COLO829 (cell line): ENCODE measurements around the gene CASS4.
"Not testable (repeated sequence)": the region's sequence is repeated elsewhere in the genome, so short reads cannot be mapped to it uniquely, and the experiment has no call there.

Source experiments
- DNase-seq: peaks from one replicate; pipeline ENCODE4 v3.0.0; 2012; ENCODE audit warnings: low spot score

Gene CASS4

DNA sequence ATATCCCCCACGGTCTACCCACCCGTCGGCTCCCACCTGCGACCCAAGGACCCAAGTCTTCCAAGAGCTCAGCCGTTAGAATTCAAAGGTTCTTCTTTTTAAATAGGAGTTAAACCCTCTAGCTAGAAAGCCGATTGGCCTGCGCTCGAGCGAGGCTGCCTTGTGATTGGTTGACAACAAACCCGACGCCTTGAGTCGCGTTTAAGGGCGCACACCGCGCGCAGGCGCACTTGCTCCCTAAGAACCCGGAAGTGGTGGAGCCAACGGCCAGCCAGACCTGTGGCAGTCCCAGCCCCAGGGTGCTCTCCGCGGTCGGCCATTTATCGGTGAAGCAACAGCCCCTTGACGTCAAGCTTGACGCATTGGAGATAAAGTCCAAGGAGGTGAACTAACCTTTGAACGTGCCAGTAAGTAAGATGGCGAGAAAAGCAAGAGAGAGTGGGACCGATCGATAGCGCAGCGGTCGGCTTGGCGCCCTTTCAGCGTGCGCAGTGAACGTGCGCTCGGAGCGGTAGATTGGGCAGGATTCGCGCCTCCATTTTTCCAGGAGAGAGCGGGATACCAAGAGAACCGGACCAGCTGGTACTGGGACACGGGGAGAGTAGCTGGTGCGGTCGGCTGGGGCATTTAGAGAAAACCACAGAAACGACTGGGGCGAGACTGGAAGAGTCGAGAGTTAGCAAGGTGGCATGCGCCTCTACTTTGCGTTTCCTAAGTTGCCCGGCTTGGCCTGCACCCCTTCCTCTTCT is 19.8 kb upstream of the CASS4 start, which contains the start of the genes AURKA and CSTF1:
TSS of gene AURKA (minus strand) at position 84 of the 749 bp plus-strand sequence. CDS start 4,018 bp downstream, outside the sequence.
TSS of gene CSTF1 (plus strand) at position 514 of the 749 bp plus-strand sequence. CDS start 2,908 bp downstream, outside the sequence.
- DNase-seq = peak; percentile 100

GRCh38 chr20:56392881-56393482 is 19.1 kb upstream of the CASS4 start:
- no peak for DNase-seq

GRCh38 chr20:56393653-56394052 is 18.4 kb upstream of the CASS4 start:
- no peak for DNase-seq

GRCh38 chr20:56395166-56395565 is 16.9 kb upstream of the CASS4 start:
- no peak for DNase-seq

GRCh38 chr20:56400001-56400640 is 11.9 kb upstream of the CASS4 start:
- DNase-seq = peak; percentile 50

DNA sequence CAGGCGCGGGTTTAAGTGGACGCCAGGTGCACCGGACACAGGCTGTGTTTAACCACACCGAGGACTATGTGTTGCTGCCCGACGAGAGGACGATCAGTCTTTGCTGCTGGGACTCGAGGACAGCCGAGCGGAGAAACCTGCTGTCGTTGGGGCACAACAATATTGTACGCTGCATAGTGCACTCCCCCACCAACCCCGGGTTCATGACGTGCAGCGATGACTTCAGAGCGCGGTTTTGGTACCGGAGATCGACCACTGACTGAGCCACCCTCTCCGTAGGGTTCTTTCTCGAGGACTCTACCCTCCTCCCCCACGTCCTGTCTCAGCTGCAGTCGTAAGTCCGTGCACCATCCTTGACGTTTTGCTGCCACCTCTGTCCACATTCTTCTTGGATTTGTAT is 8.6 kb upstream of the CASS4 start:
- DNase-seq = no peak

DNA sequence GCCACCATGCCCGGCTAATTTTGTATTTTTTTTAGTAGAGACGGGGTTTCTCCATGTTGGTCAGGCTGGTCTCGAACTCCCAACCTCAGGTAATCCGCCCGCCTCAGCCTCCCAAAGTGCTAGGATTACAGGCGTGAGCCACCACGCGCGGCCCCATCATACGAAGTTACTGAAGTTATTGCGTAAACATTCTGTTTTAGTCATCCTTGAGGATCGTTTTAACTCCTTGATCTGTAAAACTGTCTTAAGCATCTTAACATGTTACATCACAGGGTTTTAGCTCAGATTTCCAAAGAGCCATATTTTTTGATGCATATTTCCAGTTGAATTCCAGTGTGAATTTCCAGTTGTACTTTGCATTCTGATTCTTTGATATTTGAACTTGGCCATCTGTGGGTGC is 6.7 kb upstream of the CASS4 start:
- DNase-seq = not testable (repeated sequence)

GRCh38 chr20:56406910-56407309 is 5.2 kb upstream of the CASS4 start:
- no peak for DNase-seq

GRCh38 chr20:56409521-56409920 is 2.5 kb upstream of the CASS4 start:
- DNase-seq = no peak

GRCh38 chr20:56409956-56410355 is 2.1 kb upstream of the CASS4 start:
- no peak for DNase-seq

DNA sequence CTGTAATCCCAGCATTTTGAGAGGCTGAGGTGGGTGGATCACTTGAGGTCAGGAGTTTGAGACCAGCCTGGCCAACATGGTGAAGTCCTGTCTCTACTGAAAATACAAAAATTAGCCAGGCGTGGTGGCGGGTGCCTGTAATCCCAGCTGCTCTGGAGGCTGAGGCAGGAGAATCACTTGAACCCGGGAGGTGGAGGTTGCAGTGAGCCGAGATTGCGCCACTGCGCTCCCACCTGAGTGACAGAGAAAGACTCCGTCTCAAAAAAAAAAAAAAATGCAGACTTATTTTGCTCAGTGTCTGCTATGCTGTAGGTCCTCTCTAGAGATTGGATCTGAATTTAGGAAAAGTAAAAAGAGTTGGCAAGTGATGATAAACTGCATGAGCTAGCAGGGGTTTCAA is 773 bp upstream of the CASS4 start:
- not testable (repeated sequence) for DNase-seq

DNA sequence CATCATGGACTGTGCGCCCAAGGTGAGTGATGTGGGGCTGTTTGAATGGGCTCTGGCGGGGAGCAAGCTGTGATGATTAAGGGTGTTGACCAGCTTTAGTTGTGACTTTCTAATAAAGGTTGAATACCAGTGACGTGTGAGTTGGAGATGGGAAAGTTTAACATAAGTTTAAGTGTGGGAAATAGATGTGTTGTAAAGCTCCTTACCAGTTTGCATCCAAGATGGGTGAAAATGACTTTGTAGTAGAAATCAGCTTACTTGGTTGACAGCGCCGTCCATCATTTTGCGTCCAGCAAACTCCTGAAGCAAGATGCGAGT is 372 bp downstream of the CASS4 start:
- no peak for DNase-seq

DNA sequence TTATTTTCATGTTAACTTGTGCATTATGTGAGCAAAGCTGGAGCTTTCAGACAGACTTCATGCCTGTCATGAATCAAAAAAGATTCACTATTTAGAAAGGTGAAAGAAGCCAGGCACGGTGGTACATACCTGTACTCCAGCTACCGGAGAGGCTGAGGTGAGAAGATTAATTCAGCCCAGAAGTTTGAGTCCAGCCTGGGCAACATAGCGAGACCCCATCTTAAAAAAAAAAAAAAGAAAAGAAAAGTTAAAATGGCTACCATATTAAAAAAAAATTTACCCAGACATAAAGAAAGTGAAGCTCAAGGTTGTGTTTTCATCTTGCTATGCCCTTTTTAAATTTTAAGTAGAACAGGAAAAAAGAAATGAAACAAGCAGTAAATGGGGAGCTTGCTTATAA is 889 bp downstream of the CASS4 start:
- DNase-seq = no peak

GRCh38 chr20:56414842-56415765 is 3.0 kb downstream of the CASS4 start:
- DNase-seq = no peak

DNA sequence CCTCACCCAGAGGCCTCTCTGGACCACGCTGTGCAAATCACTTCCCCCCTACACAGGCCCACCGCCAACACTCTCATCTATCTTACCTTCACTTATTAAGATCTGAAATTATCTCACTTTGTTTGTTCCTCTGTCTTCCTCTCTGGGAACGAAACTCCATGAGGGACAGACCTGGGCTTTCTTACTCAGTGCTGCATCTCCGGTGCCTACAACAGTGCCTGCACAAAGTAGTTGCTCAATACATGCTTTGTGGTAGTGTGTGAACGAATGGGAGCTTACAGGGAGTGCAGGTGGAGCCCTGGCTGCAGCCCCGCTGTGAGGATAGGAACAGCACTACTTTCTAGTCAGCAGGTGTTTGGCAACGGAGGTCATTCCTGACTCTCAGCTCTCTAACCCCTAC is 5.3 kb downstream of the CASS4 start:
- no peak for DNase-seq

- no peak for DNase-seq
Observed at GRCh38 chr20:56417911-56418310, 5.9 kb downstream of the CASS4 start.

DNA sequence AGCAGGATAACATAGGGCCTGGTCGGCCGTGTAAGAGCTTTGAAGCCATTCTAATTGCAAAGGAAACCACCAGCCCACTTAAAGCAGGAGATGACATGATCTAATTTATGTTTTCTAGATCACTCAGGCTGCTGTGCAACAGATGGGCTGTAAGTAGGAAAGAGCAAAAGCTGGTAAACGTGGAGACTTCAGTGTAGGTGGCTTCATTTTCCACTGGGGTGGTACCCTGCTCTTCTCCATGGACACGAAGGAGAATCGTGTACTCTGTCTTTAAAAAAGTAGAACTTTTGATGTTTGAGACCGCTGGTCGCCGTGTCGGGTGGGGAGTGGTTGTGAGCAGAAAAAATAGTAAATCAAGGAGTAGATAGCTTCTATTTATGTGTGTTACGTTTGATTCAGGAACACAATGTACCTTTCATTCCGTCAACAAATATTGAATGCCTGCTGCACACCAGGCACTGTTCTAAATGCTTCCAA is 6.4 kb downstream of the CASS4 start:
- DNase-seq = no peak

GRCh38 chr20:56420028-56420427 is 8.0 kb downstream of the CASS4 start:
- no peak for DNase-seq

DNA sequence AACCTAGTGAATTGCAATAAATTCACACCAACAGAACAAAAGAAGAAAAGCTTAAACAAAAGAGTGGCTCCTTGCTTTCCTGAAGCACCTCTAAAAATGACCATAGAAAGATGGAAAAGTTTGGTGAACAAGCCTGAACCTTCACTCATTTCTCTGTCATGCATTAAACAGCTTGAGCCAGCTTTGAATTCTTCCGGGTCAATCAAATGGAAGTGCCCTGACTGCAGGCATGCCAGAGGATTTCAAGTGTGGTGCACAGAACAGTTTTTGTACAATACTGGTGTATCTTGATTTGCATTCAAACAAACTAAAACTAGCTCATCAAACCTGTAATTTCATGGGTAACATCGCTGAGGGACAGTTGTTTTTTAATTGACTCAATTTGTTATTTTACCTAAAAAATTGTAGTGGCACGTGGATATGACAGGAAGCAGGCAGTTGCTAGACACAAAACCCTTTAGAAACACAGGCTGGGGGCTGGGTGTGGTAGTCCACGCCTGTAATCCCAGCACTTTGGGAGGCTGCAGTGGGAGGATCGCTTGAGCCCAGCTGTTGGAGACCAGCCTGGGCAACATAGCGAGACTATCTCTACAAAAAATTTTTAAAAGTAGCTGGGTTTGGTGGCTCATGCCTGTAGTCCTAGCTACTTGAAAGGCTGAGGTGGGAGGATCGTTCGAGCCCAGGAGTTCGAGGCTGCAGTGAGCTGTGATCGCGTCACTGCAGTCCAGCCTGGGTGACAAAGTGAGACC is 9.1 kb downstream of the CASS4 start:
- DNase-seq = no peak

GRCh38 chr20:56422076-56422823 is 10.2 kb downstream of the CASS4 start:
- peak; percentile 94 for DNase-seq

DNA sequence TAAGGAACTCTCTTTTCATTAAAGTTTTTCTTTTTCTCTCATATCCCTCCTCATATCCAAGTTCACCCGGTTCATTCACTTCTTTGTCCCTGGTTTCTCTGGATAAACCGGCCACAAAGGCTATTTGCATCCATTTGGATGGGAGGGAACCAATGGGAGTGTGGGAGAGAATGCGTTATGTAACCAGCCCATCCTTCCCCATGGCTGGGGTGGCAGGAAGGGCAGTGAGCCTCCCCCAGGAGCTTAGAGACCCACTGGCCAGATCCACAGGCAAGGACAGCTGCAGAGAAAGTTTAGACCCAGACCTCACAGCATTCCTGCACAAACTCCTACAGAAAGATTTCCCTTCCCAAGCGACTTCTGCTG is 10.7 kb downstream of the CASS4 start:
- DNase-seq = peak; percentile 48
